Measurements from ENCODE around the gene SVEP1.
"Not testable (repeated sequence)": the region's sequence is repeated elsewhere in the genome, so short reads cannot be mapped to it uniquely, and the experiment has no call there.

The SVEP1 gene

DNA sequence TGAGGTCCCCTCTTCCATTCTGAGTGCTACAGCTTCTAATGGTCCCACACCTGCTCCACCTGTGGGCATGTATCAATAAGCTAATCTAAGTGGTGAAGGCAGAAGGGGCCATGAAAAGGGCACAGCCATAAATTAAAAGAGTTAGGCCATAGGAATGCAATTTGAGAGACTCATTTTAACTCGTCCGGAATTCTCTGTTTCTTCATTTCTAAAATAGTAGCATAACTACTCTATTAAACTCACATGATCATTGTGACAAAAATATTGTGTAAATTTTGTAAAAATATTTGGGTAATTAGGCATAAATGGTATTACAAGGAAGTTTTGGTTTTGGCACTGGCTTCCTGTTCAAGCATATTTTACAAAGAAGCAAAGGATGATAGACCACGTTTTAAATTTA, 138.7 kb downstream of the SVEP1 start:
- no peak for DNase-seq

DNA sequence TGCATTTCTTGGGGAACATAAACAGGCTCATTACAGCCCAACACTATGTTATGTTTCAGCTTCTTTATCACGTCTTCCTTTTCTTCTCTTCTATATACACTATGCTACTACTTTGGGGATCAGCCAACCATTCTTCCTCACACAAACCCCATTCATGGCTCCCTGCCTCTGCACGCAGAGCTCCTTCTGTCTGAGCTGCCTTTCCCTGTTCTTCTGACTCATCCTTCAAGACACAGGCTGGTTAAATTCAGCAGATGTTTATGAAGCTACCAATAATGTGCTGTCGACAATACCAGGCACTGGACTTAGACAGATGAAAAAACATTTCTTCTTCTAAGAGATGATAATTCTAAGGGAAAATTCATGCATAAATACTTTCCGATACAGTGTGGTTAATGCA, 139.4 kb downstream of the SVEP1 start:
- no peak for DNase-seq

DNA sequence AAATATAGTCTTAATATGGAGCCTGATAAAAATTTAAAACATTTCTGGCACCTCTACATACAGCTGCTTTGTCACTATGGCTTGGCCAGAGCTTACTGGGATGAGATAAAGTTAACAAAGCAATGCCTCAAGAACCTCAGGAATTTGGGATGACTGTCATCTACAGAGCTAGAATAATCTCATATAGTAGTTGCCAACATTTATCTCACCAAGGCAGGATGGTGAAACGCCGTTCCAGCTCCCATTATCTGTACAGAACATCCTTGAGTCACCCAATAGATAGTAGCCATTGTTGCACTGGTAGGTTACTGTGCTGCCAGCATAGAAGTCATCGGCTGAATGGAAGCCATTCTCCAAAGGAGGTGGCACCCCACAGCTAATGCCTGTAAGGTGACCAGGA, 147.3 kb downstream of the SVEP1 start:
- no peak for DNase-seq

DNA sequence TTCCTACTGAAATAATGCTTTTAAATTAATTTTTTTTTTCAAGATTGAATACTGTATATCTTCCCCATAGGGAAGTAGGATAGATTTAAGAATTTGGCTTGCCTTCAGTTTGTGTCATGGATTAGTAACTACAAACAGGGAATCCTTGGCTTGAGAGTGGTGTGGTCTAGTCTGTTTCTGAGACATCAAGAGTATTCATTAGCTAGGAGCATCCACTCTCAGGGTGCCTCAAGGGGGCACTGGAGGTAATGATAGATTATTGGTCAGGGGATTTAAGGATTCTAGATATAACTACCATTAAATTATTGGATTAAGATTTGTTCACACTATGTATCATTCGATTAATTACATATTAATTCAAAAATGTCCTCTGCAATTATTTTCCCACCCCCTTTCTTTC, 150.1 kb downstream of the SVEP1 start:
- no peak for DNase-seq

DNA sequence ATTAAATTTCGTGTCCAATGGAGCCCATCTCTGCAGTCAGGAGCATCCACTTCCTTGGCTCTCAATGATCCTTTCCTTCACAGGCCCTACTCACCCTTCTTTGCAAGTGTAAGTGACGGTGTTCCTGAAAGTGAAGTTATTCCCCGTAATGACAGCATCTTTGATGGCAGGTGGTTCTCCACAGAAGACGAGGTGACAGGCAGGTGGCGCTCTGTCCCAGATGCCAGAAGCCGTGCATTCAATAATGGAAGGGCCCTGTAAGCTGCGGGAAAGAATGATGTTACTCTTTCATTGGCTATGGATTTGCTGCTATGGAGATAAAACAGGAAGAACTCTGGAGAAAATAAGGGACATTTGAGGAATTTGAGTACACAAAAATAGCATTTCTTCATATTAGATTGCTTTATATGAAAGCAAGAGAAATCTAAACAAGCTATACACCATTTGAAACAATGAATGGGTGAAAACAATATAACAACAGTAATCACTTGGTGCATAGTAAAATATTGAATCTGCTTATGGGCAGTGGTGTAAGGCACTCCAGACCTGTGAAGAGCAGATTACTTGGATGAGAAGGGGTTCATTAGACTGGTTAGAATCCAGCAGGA, 151.9 kb downstream of the SVEP1 start:
- peak in 1 of 2 experiments; percentile 23 for DNase-seq

DNA sequence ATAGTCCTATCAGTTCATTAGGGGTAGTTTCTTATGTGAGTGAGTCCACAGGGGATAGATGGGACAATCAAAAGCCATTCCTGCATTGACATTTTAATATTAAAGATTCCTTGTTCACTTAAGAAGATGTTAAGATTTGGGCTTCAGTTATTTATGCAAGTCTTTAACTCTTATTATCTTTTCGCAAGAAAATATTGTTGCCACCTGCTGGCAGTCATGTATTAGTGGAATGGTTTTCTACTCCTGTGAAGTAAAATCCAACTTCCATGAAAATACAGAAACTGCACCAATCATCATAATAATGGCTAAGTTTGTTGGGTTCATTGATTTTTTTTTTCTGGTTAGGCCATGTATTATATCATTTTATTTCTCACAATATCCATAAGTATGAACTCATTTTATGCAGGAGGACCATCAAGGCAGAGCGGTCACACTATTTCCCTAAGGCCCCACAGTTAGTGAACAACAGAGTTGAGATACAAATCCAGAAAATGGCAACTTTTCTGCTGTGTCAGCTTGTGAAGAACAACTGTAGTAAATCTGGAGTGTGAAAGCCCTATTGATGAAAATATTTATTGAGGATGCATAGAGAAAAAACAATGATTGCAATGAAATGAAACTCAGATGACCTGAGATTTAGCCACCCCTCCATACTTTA, 153.4 kb downstream of the SVEP1 start:
- DNase-seq = peak; percentile 12 to 39

DNA sequence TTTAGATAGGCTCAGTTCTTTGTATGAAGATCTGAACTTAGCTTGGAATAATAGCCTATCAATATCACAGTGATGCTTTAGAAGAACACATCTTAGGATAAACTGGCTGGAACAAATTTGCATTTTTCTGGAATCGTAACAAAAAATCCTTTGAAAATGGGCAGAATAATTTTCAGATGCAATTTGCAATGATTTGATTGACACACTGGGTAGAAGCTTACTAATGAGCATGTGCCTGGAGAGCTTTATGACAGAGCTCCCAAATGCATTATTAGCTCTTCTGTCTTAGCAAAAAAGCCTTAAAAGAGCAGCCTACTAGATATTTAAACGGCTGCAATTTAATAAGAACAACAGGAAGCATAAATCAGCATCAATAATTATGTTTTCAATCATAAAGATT, 165.1 kb downstream of the SVEP1 start:
- no peak for DNase-seq

DNA sequence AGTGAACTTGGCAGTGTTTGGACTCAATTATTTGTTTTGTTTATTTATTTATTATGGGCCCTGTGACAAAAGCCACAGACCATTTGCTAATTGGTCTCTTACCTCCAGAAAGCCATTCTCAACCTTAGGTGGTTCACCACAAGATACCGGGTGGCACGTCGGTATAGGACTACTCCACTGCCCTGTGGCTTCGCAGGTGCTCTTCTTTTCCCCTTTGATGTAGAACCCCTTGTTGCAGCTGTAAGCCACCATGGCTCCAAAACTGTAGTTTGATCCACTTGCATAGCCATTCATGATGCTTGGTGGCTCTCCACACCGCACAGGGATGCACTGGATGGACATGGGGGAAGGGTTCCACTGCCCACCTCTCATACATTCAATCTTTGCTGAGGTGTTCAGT, 168.6 kb downstream of the SVEP1 start:
- DNase-seq = no peak

DNA sequence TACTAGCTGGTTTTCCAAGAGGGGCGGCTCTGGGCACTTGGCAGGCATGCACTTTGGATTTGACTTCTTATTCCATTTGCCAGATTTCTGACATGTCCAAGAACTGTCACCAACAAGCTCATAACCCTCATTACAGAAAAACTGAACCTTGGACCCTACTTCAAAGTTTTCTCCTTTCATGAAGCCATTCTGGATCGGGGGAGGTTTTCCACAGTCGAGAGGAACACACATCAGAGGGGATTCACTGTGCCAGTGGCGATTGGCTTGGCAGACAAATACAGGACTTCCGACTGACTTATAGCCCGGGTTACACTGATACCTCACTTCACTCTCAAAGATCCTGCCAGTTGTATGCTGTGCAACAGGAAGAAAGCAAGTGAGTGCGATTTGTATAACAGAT, 170.9 kb downstream of the SVEP1 start:
- no peak for DNase-seq

DNA sequence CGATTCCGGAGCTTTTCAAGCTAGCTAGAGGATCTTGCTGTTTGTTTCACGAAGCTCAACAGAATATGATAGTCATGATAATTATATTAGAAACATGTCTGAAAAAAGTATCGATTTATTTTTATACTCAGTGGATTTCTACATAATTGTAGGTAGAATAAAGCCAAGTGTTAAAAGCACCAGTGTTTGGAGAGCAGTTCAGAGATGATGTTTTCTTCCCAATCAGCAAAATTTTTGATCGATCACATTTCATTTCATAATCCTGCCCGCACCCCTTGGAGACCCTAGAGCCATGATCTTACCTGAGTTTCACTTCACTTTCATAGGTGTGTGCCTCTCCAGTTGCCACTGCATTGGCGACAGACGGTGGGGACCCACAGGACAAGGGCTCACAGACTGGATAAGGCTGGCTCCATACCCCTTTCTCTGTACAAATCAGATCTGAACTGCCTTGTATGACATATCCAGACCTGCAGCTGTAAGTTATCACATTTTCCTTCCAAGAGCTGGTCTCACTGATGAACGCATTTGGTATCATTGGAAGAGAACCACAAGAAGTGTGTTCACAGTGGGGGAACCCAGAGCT, 173.6 kb downstream of the SVEP1 start:
- no peak for DNase-seq

DNA sequence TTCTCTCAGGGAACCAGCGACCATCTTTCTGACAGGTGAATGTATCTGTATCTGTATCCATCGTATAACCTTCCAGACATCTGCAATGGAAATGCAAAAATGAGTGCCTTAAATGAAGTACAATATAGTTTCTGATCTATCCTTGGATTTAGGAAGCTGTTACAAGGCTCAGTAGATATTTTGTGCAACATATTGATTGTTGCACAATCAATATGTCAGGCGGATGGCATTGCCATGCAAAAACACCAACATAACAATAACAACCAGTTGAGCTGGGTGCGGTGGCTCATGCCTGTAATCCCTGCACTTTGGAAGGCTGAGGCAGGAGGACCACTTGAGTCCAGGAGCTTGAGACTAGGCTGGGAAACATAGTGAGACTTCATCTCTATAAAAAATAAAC, 175.1 kb downstream of the SVEP1 start:
- no peak for DNase-seq

DNA sequence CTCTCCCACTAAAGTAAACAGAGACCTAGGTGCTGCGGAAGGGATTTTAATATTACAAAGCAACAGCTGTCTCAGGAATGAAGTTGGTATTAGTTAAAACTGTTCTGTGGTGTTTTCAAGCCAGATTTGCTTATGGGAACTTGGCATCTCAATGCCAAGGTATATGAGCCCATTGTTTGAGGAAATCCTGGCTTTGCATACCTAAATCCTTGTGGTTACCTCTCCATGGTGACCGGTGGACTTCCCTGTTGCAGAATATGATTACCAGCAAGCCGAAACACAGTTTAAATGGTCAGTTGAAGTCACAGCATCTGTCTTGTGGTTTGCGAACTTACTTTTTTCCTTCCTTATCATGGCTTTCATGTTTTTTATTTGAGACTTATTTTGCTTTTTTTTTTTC, 179.6 kb downstream of the SVEP1 start:
- no peak for DNase-seq

DNA sequence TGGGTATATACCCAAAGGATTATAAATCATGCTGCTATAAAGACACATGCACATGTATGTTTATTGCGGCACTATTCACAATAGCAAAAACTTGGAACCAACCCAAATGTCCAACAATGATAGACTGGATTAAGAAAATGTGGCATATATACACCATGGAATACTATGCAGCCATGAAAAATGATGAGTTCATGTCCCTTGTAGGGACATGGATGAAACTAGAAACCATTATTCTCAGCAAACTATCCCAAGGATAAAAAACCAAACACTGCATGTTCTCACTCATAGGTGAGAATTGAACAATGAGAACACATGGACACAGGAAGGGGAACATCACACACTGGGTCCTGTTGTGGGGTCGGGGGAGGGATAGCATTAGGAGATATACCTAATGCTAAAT, 180.5 kb downstream of the SVEP1 start:
- not testable (repeated sequence) for DNase-seq

DNA sequence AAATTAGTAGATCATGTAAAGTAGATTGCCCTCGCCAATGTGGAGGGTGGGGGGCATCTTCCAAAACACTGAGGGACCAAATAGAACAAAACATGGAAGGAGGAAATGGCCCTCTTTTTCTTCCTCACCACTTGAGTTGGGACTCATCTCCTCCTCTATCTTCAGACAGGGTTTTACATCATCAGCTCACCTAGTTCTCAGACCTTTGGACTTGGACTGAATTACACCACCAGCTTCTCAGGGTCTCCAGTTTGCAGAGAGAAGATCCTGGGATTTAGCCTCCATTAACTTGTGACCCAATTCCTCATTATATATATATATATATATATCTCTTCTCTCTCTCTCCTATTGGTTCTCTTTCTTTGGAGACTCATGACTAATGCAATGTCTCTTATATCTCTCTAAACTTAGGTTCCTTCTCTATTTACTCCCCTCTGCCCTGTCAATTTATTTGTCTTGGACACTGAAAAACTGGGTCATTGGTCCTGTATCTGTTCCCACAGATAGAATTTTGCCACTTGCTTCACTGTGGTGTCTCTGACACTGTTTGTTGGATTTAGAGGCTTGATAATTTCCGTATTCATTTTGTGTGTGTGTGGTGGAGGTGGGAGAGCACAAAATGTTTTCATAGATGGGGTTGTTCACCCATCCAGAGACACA, 187.6 kb downstream of the SVEP1 start:
- no peak for DNase-seq

DNA sequence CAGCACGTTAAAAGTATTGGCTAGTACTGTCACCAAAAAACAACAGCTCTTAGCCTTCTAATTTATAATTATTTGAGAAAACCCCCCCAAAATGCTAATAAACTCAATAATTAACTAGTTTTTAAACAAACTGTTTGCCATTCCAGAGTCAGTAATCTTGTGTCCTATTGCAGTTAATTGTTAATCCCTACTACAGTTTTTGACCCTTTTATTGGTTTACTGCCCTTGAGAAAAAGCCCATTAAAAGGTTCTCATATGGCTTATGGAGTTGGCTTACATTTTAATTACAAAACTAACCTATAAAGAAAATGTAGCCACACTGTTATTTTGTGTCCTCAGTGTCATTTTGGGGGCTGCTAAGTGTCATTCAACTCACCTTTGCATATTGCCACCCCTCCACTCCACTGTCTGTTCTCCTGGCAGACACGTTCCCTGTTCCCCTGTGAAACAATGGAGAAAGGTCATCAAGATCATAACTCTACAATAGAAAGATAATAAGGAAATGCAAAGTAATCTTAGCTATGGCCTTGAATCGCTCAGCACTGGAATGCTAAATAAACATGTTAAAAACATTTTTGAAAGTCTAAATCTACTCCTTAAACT, 190.3 kb downstream of the SVEP1 start:
- DNase-seq = no peak

DNA sequence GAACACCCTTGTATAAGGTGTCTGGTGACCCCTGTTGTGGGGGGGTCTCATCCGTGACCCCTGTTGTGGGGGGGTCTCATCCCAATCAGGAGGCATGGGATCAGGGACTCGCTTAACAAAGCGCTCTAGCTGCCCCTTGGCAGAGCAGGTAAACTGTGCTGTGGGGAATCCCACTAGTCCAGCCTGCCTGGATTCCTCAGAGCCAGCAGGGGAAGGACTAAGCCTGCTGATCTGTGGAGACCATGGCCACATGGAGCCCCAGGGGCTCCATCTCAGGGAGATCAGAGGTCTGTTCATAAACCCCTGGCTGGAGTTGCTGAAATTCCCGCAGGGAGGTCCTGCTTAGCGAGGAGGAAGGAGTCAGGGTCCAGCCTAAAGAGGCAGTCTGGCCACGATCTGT, 196.1 kb downstream of the SVEP1 start:
- DNase-seq = no peak

DNA sequence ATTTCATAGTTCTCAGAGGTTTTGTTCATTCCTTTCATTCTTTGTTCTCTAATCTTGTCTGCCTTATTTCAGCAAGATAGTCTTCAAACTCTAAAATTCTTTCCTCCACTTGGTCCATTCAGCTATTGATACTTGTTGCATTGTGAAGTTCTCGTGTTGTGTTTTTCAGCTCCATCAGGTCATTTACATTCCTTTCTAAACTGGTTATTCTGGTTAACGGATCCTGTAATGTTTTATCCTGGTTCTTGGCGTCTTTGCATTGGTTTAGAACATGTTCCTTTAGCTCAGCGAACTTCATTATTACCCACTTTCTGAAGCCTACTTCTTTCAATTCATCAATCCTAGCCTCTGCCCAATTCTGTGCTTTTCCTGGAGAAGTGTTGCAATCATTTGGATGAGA, 196.8 kb downstream of the SVEP1 start:
- DNase-seq = no peak

DNA sequence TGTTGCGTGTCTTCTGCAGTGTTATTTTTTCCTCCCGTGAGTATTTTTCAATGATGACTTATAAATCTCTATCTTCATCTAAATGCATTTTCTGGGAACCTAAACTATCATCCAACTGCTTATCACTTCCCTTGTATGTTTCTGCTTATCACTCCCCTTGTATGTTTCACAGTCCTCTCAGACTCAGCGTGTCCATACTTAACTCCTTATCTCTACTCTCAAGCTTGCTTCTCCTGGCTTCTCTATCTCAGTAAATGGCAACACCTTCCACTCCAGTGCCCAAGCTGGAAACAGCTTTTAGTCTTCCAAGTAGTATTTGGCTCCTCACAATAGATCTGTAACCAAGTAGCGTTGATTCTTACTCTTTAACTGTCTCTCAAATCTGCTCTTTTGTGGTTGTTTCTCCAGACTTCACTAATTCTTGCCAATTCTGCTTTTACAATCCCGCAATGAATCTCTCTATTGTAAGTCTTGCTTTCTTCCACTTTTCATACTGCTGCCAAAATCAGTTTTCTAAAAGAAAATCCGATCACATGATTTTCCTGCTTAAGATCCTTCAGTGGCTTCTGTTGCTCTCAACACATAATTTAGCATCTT, 208.0 kb downstream of the SVEP1 start:
- no peak for DNase-seq

DNA sequence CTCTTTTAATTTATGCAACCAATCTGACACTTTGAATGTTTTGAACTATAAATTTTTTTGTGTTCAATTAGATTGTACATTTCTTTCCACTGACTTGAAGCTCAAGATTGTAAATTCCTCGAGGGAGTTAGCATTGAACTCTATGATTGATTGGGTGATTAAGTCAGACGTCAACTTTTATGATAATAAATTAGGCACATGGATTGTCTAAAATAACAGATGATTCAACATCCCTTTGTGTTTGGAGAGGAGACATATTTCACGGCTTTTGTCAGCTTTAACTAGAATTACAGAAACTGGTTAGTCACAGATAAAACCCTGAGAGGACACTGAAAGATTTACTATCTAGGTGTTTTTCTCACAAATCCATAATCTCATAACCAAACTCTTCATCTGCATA, 209.2 kb downstream of the SVEP1 start:
- no peak for DNase-seq

DNA sequence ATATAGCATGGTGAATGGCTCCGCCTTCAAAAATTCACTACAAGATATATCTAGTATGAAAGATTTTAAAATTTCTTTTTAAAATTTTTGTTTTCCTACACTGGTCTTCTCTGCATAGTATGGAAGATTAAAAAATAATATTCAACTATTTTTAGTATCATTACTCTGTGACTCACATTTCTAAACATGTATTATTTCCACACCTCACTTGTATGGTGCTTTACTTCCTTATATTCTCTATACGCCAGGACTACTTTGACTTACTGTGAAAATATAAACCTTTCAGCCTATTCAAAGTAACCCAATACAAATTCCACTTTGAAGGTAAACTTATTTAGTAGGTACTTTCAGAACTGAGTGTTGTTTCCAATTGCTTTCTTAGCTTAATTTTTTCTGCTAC, 215.1 kb downstream of the SVEP1 start:
- no peak for DNase-seq

DNA sequence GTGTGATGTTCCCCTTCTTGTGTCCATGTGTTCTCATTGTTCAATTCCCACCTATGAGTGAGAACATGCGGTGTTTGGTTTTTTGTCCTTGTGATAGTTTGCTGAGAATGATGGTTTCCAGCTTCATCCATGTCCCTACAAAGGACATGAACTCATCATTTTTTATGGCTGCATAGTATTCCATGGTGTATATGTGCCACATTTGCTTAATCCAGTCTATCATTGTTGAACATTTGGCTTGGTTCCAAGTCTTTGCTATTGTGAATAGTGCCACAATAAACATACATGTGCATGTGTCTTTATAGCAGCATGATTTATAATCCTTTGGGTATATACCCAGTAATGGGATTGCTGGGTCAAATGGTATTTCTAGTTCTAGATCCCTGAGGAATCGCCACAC, 220.5 kb downstream of the SVEP1 start:
- DNase-seq = not testable (repeated sequence)

DNA sequence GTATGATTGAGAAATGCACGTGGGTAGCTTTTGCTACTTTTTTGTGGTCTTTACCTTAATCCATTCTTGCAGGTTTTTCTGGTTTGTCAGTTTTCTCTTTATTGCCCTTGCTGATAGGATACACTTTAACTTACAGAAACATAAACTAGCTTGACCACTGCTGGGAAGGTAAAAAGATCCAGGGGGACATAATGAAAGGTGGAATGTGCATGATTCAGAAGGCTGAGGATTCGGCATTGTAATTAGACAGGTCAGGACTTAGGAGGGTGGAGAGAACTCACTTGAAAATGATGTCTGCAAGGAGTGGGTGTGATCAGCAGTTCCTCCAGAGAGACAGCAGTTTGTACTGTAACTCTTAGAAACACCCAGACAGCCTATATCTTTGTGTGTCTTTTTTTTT, 222.0 kb downstream of the SVEP1 start:
- no peak for DNase-seq

DNA sequence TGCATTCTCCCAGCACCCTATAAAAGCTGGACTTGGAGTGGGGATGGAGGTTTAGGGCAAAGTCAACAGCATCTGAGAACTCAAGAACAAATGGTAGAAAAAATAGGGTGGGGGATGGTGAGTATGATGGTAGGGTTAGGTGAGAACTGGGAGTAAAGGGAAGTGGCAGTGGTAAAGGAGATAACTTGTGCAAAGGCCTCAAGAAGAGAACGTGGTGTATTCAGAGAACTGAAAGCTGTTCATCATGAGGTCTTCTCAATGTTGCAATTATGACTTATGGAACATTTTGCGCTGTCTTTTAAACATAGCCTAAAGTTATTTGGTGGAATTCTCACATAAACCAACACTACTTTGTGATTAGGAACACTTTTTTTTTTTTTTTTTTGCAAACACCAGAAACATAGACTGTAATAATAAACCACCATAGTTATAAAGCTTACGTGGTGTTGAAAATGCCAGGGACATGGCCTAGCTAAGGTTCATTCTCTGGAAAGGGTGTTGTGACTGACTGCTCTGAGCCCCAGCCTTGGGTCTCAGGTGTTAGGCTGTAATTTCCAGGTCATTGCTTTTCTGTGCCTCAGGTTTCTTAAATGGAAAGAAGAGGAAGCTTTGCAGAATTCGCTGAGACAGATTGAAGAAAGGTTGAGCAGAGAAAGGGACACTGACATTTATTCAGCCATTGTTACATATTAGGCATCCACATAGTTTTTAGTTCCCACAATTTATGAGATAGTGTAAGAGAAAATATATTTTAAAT, 222.7 kb downstream of the SVEP1 start:
- no peak for DNase-seq
